HG03103 (cell line): ENCODE measurements around the gene MAGI2.

Experiments
- ATAC-seq: cut with Tn5 transposase; IDR thresholded peaks from one replicate; pipeline ENCODE4 v1.9.1; 2021; ENCODE audit warnings: low read depth; ENCODE audit not compliant: unreplicated experiment

The MAGI2 gene

GRCh38 chr7:79386688-79387422, 66.6 kb downstream of the MAGI2 start:
- ATAC-seq = no peak

DNA sequence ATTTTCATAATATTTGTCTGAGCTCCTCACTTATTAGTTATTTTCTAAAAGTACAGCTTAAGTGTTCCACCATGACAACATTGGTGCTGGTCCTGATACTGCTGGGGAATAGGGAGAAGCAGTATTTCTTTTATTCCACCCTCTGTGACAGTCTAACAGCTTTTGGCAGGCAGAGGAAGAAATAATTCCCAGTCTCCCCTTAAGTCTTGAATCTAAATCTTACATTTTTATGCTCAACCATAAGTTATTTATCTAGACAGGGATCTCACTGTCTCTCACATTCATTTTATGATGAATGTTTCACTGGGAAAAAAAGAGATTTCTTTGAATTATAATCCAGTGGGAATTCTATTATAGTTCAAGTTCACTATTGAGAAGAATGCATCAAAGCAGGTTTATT, 71.5 kb downstream of the MAGI2 start:
- no peak for ATAC-seq

DNA sequence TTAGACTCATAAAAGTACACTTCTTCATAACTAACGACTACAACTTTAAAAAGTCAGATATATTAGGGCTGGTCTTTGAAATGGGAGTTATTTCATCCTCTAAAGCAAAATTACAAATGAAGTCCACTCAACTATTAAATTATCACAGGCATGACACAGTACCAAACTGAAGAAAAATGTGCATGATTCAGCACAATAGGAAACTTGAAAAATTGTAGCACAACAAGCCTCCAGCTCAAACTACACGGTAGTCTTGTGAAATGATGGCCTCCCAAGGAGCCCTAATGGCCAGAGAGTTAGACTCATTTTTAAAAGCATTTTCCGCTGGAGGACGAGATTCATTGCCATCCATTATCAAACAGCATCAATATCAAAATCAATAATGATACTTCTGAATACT, 76.4 kb downstream of the MAGI2 start:
- ATAC-seq = no peak

DNA sequence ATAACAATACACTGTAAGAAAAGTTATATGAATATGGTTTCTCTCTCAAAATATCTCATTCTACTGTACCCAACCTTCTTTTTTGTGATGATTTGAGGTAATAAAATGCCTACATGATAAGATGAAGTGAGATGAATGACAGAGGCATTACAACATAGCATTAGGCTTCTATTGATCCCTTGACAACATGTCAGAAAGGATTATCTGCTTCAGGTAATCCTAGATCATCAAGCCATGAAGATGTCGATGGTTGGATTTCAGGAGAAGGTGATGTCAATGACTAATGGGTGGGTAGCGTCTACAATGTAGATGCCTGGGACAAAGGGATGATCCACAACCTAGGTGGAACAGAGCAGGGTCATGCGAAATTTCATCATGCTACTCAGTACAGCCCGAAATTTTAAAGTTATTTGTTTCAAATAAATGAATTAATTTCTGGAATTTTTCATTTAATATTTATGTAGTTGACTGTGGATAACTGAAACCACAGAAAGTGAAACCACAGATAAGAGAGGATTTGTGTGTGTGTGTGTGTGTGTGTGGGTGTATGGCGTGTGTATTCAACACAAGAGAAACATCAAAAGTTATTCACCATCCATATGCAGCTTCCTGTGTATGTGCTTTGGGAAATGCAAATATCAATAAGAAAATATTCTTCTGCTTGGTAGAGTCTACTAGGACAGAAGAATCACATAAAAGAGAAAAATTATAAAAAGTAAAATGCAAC, 77.0 kb downstream of the MAGI2 start:
- no peak for ATAC-seq

DNA sequence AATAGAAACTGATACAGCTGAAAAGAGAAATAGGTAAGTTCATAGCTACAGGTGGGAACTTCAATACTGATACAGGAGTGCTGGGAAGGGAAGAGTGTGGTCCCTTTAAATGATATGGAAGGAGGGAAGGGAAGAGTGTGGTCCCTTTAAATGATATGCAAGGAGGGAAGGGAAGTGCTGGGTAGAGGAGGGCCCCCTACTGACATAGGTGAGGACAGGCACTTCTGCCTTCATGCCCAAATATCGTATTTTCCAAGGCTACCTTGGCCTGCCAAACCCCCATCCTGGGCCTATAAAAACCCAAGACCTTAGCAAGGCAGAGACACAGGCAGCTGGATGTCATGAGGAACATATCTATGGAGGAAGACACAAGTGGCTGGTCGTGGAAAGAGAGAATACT, 92.3 kb downstream of the MAGI2 start:
- ATAC-seq = no peak

GRCh38 chr7:79359827-79360226, 93.6 kb downstream of the MAGI2 start:
- ATAC-seq = no peak

GRCh38 chr7:79357101-79357500, 96.4 kb downstream of the MAGI2 start:
- no peak for ATAC-seq

- ATAC-seq = no peak
Measured at GRCh38 chr7:79353720-79354468, 99.6 kb downstream of the MAGI2 start.

DNA sequence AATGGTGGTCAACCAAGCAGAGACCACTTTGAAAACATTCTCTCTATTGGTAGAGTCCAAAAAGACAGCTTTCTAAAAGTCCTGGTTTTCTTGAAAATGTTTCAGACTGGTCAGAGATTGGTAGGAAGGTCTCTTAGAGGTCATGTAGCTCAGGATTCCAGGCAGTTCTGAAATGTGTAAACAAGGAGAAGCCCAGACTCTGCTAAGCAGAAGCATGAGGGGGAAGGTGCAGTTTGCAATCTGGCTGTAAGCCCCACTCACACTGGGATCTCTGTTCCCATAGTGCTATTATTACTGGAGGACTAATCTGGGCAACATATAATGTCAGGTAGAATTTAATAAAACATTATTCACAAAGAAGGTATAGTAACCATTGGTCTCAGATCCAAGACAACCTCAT, 101.1 kb downstream of the MAGI2 start:
- no peak for ATAC-seq

DNA sequence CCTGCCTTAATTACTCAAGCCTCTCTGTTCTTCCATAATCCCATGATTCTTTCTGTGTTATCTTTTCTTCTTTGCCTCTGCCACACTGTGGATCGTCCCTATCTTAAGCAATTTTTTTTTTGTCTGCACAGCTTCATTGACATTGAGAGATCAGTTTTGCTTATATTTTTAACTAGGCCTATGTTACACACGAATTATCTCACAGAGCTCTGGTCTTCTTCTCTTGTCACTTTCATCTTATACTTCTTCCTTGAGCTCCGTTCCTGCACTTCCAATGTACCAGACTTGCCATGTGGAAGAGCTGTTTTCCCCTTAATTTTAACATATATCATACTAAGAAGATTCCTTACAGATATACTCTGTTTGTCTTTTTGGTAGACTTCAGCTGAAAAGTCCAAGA, 106.1 kb downstream of the MAGI2 start:
- no peak for ATAC-seq

- ATAC-seq = no peak
Measured at GRCh38 chr7:79341902-79342301, 111.6 kb downstream of the MAGI2 start.

DNA sequence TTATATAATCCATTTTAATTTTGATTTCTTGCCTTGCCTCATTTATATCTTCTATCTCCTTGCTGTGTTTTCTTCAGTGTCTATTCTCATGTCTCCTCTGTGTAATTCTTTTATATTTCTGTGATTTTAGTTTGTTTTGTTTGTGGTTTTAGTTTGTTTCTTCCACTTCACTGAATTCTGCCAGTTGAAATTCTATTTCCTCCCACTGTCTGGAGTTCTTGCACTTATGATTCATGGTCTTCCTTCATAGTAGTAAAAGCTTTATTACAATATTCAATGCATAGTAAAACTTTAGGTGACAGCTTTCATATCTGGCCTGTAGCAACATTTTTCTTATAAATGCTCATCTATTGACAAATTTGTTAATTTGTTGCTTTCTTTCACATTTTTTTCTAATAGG, 113.3 kb downstream of the MAGI2 start:
- ATAC-seq = no peak

- ATAC-seq = no peak
Measured at GRCh38 chr7:79339208-79339925, 114.1 kb downstream of the MAGI2 start.

DNA sequence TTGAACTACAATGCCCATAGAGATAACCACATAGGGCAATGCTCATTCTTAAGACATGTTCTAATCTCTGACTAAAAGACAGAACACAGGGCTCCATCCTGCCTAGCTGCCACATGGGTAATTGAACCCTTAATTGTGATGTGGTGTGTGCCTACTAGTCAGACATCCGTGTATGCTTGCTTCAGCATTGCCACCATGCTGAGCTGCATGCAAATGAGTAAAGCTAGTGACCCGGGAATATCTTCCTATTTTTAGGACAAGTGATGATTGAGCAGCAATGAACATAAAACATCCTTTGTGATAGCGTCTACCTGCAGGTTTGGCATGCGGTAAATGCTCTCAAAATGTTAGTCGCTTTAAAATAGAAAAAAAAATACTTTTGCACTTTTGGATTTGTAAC, 115.8 kb downstream of the MAGI2 start:
- ATAC-seq = no peak

- ATAC-seq = no peak
Measured at GRCh38 chr7:79334841-79335240, 118.6 kb downstream of the MAGI2 start.

DNA sequence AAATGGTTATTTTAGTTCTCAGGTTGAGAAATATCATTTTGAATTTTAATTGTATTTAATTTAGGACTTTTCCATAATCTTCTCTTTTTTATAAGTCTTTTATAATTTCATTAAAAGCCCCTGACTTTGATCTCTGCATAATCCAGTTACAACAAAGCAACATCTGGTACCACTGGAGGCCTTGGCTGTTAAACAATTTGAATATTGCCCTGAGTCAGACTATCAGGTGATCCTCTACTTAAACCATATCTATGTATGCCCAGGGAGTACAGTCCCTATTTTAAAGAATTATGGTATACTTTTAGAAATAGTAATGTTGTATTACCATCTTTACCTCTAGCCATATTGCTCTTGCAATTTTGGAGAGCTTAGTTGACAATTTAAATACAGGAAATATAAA, 119.1 kb downstream of the MAGI2 start:
- ATAC-seq = no peak

- no peak for ATAC-seq
Measured at GRCh38 chr7:79332091-79332490, 121.4 kb downstream of the MAGI2 start.

- no peak for ATAC-seq
Measured at GRCh38 chr7:79329464-79329863, 124.0 kb downstream of the MAGI2 start.

GRCh38 chr7:79320741-79321473, 132.6 kb downstream of the MAGI2 start:
- no peak for ATAC-seq

DNA sequence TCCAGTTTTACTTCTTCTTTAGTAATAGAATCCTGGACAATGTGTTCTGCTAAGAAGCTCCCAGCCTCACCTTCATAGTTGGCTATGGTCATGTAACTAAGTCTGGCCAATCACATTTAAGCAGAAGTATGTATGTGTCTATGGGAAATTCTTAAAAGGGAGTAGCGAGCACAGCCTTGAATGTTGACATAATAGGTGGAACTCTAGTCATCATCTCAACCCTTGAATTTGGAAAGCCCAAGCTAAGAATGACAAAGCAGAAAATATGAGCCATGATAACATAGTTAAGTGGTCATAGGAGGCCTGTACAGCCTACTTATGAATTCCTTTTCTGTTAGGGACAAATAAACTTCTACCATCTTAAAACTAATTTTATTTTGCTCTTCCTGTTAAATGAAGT, 134.1 kb downstream of the MAGI2 start:
- ATAC-seq = no peak
